ENCODE measurements around the gene TLR8.

Gene TLR8

GRCh38 chrX:12872741-12873140 is 33.7 kb upstream of the TLR8 start:
- H3K4me3 ChIP-seq (ENCODE audit: low read depth, low read length), result no peak overlapping the region
- TF ChIP-seq CTCF (IDR thresholded peaks at IDR 0.05; ENCODE audit: insufficient read depth, low read length, missing control alignments), result no peak
- no peak for DNase-seq (ENCODE audit: low read depth, low spot score)
- ChIA-PET CTCF (no interaction called here), POLR2A (no interaction called here)

GRCh38 chrX:12874581-12874980 is 31.8 kb upstream of the TLR8 start:
- H3K4me3 ChIP-seq (ENCODE audit: low read depth, low read length), result no peak overlapping the region
- TF ChIP-seq CTCF (IDR thresholded peaks at IDR 0.05; ENCODE audit: insufficient read depth, low read length, missing control alignments), result no peak
- CTCF ChIA-PET, result no interaction called here
- POLR2A ChIA-PET, result no interaction called here
- DNase-seq (ENCODE audit: low read depth, low spot score), result no peak

GRCh38 chrX:12877386-12877785 is 29.0 kb upstream of the TLR8 start:
- CTCF ChIA-PET, result interaction anchor here (0.6 kb wide), 1 partner anchor 23 kb away, joined by 3 read pairs; no protein-coding TSS in a partner anchor
- DNase-seq (ENCODE audit: low read depth, low spot score), result no peak
- POLR2A ChIA-PET, result no interaction called here
- H3K4me3 ChIP-seq (ENCODE audit: low read depth, low read length), result no peak overlapping the region
- TF ChIP-seq CTCF (IDR thresholded peaks at IDR 0.05; ENCODE audit: insufficient read depth, low read length, missing control alignments), result no peak

- H3K4me3 ChIP-seq (ENCODE audit: low read depth, low read length), result no peak overlapping the region
- CTCF ChIA-PET, result no interaction called here
- TF ChIP-seq CTCF (IDR thresholded peaks at IDR 0.05; ENCODE audit: insufficient read depth, low read length, missing control alignments), result no peak
- DNase-seq (ENCODE audit: low read depth, low spot score), result no peak
- POLR2A ChIA-PET, result no interaction called here
Observed at GRCh38 chrX:12878536-12878935, 27.9 kb upstream of the TLR8 start.

- no peak overlapping the region for H3K4me3 ChIP-seq (ENCODE audit: low read depth, low read length)
- no peak for TF ChIP-seq CTCF (IDR thresholded peaks at IDR 0.05; ENCODE audit: insufficient read depth, low read length, missing control alignments)
- ChIA-PET CTCF (no interaction called here), POLR2A (no interaction called here)
- no peak for DNase-seq (ENCODE audit: low read depth, low spot score)
Observed at GRCh38 chrX:12881914-12882313, 24.5 kb upstream of the TLR8 start.

- DNase-seq (ENCODE audit: low read depth, low spot score), result no peak
- TF ChIP-seq CTCF (IDR thresholded peaks at IDR 0.05; ENCODE audit: insufficient read depth, low read length, missing control alignments), result no peak
- H3K4me3 ChIP-seq (ENCODE audit: low read depth, low read length), result no peak overlapping the region
- ChIA-PET POLR2A (no interaction called here), CTCF (no interaction called here)
Observed at GRCh38 chrX:12885508-12885907, 20.9 kb upstream of the TLR8 start.

Data from AG04449 (cell line).